Motor neuron (in vitro differentiated cells): ENCODE results near the gene COL4A6. TPM values are rescaled to one million over a fixed set of nuclear protein-coding genes. Genes with fewer than 3 reads are reported as not detected.
A peak's percentile ranks its signal among the peaks of the same experiment; 100 is the strongest.

Experiments used
- ATAC-seq, 8 experiments: fragments of 200-7000 bp; cut with Tn5 transposase; replicated peaks in 6 of 8; 2 replicates each; pipeline ENCODE4 v1.8.0; 2021; ENCODE audit warnings: mild to moderate bottlenecking in 8 of 8, moderate library complexity in 8 of 8
- H3K27ac ChIP-seq, 2 donors: fragments of 250-450 bp; sonication (Bioruptor Pico); 2 replicates each; pipeline ENCODE4 v1.9.0; 2021; ENCODE audit warnings: antibody characterized with exemption in 2 of 2, mild to moderate bottlenecking in 2 of 2, moderate library complexity in 1 of 2
- H3K4me1 ChIP-seq, 2 donors: fragments of 250-450 bp; sonication (Bioruptor Pico); replicated peaks in 1 of 2; 2 replicates each; pipeline ENCODE4 v1.6.1; 2021; ENCODE audit warnings: antibody characterized with exemption in 2 of 2, mild to moderate bottlenecking in 2 of 2, moderate library complexity in 1 of 2
- H3K4me3 ChIP-seq, 5 donors: fragments of 250-450 bp; sonication (Bioruptor Pico); 2 replicates each; pipeline ENCODE4 v1.9.0; 2021; ENCODE audit warnings: antibody characterized with exemption in 5 of 5, mild to moderate bottlenecking in 5 of 5, moderate library complexity in 4 of 5
- WGBS, 10 experiments: fragments of 450-650 bp; shearing (Covaris generic); methylation state at CpG; one replicate each; pipeline ENCODE4 v1.0.0; 2022; 5-methylcytosine and 5-hydroxymethylcytosine counted together
- in situ Hi-C, 9 experiments: fragments of 400-800 bp; cut with MboI; loops; one replicate each; pipeline ENCODE4 v1.15.0; 2021; ENCODE audit warnings: low sequenced_read_pairs in 9 of 9, low pct_unique_long_range_greater_than_20kb in 2 of 9; ENCODE audit not compliant: unreplicated experiment in 9 of 9
- total RNA-seq, 8 experiments: library from RNA; unstranded; fragments of 300-600 nt; gene quantifications; 2 replicates each; pipeline versions ENCODE4 v1.2.3 to v1.2.4, GENCODE V29; 2022

Gene COL4A6
- total RNA-seq, 8 experiments from 2014 or later = 0.76 to 16.2 (median 1.4) TPM

DNA sequence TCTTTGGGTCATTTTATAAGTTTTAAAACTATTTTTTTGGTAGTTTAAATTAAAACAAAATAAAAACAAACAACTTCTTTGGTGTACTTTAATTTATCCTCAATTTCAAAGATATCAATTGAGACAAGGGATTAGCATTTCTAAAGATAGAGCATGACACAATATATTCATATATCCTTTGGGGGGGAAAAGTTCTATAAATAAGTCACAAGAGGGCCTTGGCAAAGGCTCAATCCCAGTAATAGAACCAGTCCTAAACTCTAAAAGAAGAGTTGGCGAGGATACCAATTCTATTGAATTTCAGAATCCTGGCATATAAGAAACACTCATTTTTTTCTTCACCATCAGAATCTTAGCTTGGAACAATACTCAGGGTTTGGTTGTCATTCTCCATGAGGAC, 89.7 kb downstream of the COL4A6 start:
- ATAC-seq = no peak
- 60 to 86% methylated on average over 1 of the region's 1 CpG; no CpG with 5 or more reads in 8 of the 10 experiments for WGBS, 10 experiments
- H3K4me3 ChIP-seq = no peak overlapping the region
- in situ Hi-C loops = no loop called here
- H3K27ac ChIP-seq = no peak overlapping the region
- peaks cover 2 to 5% of the 10 kb centered on the region in 2 donors for H3K4me1 ChIP-seq

DNA sequence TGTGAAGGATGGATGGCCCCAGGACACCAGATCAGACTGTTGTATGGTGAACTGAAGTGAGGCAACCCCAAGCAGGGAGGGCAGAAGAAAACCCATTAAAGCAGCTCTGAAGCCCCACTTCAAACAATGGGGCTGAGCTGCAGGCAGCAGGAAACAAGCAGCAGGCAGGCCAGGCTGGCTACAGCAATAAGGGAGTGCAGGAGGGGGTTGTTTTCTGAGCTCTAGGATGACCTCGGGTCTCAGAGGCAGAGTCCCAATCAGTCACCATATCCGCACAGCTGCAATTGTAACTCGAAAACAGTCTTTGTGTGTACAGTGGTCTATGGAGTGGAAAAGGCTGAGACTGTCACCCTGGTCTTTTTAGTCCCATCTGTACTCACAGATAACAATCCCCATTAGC, 90.4 kb downstream of the COL4A6 start:
- peak in 3 of 8 experiments; percentile 25 to 53 (median 38) for ATAC-seq
- 0 to 25% (median 0%) methylated on average over 1 to 3 of the region's 3 CpGs; no CpG with 5 or more reads in 7 of the 10 experiments for WGBS, 10 experiments
- in situ Hi-C loops = no loop called here
- no peak overlapping the region for H3K4me3 ChIP-seq
- no peak overlapping the region for H3K27ac ChIP-seq
- peaks cover 2 to 5% of the 10 kb centered on the region in 2 donors for H3K4me1 ChIP-seq

DNA sequence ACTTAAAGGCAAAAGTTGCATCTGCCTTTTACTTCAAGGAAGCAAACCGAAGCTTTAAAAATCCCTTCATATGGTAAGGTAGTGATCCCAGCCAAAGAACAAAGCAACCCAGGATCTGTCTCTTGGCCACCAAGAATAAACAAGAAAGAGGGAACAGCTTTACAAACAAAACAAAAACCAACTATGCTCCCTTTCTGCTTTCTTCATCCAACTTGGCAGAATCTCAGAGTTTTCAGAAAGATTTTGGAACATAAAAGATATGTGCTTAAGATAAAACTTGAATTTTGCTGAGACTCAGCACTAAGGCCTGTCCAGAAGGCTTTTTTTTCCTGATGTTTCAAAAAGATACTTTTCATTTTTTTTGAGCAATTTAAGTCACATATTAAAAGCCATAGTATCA, 94.0 kb downstream of the COL4A6 start:
- no peak overlapping the region for H3K27ac ChIP-seq
- 17 to 25% (median 17%) methylated on average over 1 of the region's 1 CpG; no CpG with 5 or more reads in 7 of the 10 experiments for WGBS, 10 experiments
- in situ Hi-C loops = no loop called here
- ATAC-seq = no peak
- H3K4me3 ChIP-seq = no peak overlapping the region
- H3K4me1 ChIP-seq = peaks cover 0 to 2% of the 10 kb centered on the region in 2 donors

DNA sequence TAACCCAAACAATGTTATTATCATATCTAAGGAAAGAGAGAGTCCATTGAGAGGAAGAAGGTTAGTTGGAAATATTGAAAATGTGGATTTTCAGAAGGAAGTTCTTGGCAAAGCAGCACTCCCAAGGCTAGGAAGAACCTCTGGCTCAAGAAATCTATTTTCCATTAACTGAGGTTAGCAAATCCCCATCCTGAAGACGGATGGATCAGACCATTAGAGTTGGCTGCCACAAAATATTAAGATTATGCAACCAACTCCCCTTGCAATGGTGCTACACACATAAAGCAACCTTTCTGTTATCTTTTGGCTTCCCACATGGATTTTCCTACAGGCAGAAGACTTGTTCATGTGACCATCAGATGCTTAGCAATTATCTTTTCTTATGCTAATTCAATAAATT, 96.3 kb downstream of the COL4A6 start:
- 0 to 57% (median 11%) methylated on average over 1 of the region's 1 CpG; no CpG with 5 or more reads in 7 of the 10 experiments for WGBS, 10 experiments
- ATAC-seq = no peak
- no peaks in the 10 kb centered on the region for H3K4me1 ChIP-seq
- in situ Hi-C loops = no loop called here
- H3K27ac ChIP-seq = no peak overlapping the region
- H3K4me3 ChIP-seq = no peak overlapping the region

DNA sequence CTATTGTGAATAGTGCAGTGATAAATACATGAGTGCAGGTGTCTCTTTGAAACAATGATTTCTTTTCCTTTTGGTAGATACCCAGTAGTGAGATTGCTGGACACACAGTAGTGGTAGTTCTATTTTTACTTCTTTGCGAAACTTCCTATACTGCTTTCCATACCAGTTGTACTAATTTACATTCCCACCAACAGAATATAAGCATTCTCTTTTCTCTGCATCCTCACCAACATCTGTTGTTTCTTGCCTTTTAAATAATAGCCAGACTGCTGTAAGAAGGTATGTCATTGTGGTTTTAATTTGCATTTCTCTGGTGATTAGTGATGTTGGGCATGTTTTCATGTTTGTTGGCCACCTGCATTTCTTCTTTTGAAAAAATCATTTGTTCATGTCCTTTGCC, 105.9 kb downstream of the COL4A6 start:
- Histone ChIP-seq H3K27ac (no peak overlapping the region), H3K4me1 (no peaks in the 10 kb centered on the region), H3K4me3 (no peak overlapping the region)
- WGBS, 10 experiments = 43 to 100% (median 56%) methylated on average over 1 of the region's 1 CpG; no CpG with 5 or more reads in 7 of the 10 experiments
- in situ Hi-C loops = no loop called here
- ATAC-seq = no peak

DNA sequence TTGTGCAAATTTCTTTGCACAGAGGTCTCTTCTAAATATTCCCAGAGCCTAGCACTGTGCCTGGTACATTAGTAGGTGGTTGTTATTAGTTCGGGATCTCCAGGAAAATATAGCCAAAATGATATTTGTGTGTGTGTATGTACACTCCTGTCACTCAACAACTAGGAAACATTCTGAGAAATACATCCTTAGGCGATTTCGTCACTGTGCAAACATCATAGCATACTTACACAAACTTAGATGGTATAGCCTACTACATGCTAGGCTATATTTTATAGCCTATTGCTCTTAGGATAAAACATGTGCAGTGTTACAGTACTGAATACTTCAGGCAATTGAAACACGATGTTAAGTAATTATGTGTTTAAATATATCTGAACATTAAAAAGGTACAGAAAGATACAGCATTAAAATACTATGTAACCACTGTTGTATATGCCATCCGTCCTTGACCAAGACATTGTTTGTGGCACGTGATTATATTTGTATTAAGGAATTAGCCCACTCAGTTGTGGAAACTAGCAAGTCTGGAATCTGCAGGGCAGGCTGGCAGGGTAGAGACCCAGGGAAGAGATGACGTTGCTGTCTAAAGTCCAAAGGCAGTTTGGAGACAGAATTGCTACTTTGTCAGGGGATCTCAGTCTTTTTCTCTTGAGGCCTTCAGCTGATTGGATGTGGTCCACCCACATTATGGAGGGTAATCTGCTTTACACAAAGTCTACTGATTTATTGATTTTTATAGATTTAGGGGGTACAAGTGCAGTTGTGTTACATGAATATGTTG, 106.9 kb downstream of the COL4A6 start:
- Histone ChIP-seq H3K27ac (no peak overlapping the region), H3K4me1 (no peaks in the 10 kb centered on the region), H3K4me3 (no peak overlapping the region)
- ATAC-seq = no peak
- WGBS, 10 experiments = 10 to 100% (median 59%) methylated on average over 1 to 5 of the region's 7 CpGs; no CpG with 5 or more reads in 5 of the 10 experiments
- in situ Hi-C loops = no loop called here

DNA sequence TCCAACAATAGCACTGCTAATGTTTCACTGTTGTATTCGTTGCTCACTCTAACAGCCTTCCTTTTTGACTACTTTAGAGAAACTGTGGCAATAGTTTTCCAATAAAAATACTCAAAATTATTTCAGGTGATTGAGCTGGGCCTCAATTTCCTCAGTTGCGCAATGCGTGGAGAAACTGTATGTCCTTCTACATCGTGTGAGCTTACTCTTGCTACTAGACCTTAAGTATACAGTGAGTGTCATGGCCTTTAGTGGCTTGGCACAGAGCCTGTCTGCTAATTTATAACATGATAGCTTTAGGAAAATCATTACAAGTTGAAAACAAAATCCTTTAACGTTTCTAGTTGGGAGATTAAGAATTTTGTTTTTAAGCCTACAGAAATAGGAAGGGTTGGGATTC, 114.5 kb downstream of the COL4A6 start:
- ATAC-seq = no peak
- in situ Hi-C loops = no loop called here
- H3K4me1 ChIP-seq = no peaks in the 10 kb centered on the region
- WGBS, 10 experiments = 0 to 100% (median 90%) methylated on average over 1 to 5 of the region's 5 CpGs; no CpG with 5 or more reads in 1 of the 10 experiments
- H3K27ac ChIP-seq = no peak overlapping the region
- no peak overlapping the region for H3K4me3 ChIP-seq

DNA sequence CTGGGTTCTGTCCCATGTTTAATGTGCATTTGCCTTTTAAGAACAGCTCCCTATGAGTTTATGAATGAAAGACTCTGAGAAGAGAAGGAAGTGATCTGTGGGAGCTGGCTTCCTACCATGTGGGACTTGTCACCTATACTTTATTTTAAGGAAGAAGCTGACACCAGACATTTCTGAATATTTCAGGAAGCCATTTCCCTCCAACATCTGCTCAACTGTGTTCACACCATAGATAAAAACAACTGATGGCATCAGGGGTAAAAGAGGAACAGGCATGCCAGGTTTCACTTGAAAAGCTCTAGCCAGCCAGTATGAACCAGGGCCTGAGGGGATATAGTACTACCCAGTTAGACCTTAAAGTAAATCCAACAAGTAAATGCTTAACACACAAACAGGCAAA, 116.0 kb downstream of the COL4A6 start:
- H3K4me1 ChIP-seq = no peaks in the 10 kb centered on the region
- no peak overlapping the region for H3K27ac ChIP-seq
- no peak overlapping the region for H3K4me3 ChIP-seq
- in situ Hi-C loops = no loop called here
- no peak for ATAC-seq

DNA sequence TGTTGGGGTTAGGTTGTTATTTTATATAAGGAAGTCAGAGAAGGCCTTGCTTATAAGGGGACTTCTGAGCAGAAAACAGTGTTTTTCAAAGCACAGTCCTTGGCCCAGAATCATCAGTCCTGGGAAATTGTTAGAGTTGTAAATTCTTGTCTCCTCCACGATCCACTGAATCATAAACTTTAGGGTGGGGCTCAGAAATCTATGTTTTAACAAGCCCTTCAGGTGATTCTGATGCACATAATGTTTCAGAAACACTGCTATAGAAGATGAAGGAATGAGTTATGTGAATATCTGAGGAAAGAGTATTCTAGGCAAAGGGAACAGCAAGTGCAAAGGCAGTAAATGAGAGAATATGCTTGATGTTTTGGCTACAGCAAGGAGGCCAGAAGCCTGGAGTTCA, 121.8 kb downstream of the COL4A6 start:
- Histone ChIP-seq H3K4me3 (no peak overlapping the region), H3K4me1 (no peaks in the 10 kb centered on the region), H3K27ac (no peak overlapping the region)
- in situ Hi-C loops = no loop called here
- WGBS, 10 experiments = 0 to 50% (median 0%) methylated on average over 1 of the region's 1 CpG; no CpG with 5 or more reads in 7 of the 10 experiments
- peak in 1 of 8 experiments; percentile 22 for ATAC-seq

DNA sequence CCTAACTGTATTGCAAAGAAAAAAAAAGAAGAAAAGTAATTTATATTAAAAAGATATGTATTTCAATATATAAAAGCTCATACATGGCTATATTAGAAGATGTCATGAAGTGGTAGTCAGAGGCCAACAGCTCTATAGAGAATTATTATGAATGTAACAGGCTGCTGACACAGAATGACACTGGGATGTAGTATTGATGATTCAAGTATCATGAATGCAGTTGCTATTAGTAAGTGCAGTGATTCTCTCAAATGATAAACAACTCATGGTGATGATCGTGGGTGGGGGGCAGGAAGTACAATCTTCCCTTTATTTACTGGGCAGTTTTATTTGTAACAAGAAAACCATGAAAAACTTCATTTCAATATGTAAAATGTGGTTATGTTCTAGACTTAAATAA, 124.6 kb downstream of the COL4A6 start:
- peak in 2 of 8 experiments; percentile 32 to 56 for ATAC-seq
- in situ Hi-C loops = no loop called here
- Histone ChIP-seq H3K4me3 (no peak overlapping the region), H3K27ac (no peak overlapping the region), H3K4me1 (no peaks in the 10 kb centered on the region)
- 17 to 83% (median 50%) methylated on average over 1 of the region's 1 CpG; no CpG with 5 or more reads in 7 of the 10 experiments for WGBS, 10 experiments

DNA sequence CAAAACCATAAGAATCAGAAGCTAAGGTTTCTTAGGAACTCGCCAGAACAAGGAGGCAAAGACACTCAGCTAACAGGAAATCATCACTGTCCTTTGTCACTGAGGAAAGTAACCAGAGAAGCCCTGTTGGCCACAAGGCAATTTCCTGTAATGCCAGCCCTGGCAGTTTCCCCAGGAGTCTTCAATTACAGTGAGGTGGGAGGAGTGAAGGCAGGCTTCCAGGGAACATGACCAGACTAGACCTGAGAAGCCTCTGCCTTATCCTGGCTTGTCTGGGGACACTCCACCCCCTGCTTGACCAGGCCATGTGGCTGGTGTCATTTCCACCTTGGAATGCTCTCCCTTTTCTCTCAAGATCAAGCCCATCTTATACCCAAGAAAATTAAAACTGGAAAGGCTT, 125.3 kb downstream of the COL4A6 start:
- Histone ChIP-seq H3K4me3 (no peak overlapping the region), H3K4me1 (no peaks in the 10 kb centered on the region), H3K27ac (no peak overlapping the region)
- peak in 4 of 8 experiments; percentile 26 to 92 (median 75) for ATAC-seq
- WGBS, 10 experiments = 17 to 50% methylated on average over 1 of the region's 1 CpG; no CpG with 5 or more reads in 8 of the 10 experiments
- in situ Hi-C loops = no loop called here

DNA sequence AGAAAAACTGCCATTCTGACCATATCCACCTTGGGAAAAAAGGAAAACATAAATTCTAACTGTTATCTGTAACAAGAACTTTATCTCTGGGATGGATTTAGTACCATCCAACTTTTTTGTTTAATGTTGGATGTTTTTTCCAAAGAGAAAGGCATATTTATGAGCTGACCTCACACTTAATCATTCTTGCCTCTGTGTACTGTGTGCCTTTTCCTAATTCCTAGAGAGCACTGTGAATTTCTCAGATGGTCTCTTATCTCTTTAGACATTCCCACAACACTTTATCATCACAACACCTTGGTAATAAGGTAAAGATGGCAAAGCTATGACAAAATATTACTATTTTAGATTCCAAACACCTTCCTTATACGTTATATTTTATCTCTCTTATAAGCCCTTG, 126.2 kb downstream of the COL4A6 start:
- in situ Hi-C loops = no loop called here
- Histone ChIP-seq H3K4me3 (no peak overlapping the region), H3K4me1 (no peaks in the 10 kb centered on the region), H3K27ac (no peak overlapping the region)
- WGBS, 10 experiments = 38 to 100% (median 58%) methylated on average over 1 of the region's 1 CpG; no CpG with 5 or more reads in 6 of the 10 experiments
- no peak for ATAC-seq

DNA sequence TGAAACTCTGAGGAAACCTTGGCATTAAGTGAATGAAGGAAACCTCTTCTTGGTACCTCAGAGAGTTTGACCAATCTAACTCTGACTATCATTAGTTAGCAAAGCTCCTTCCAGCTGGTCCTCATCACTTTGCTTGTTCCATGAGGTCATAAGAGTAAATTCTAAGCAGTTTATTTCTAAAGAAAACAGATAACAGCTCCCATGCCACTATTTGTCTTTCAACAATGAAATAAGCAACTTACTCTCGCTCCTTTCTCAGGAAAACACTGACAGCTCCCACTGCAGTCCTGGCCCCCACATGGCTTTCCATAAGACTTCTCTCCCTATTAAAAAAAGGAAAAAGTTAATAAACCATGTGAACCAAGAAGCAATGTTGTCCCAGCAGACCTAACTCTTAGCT, 127.7 kb downstream of the COL4A6 start:
- ATAC-seq = no peak
- in situ Hi-C loops = no loop called here
- Histone ChIP-seq H3K27ac (no peak overlapping the region), H3K4me1 (no peaks in the 10 kb centered on the region), H3K4me3 (no peak overlapping the region)
- 100% methylated on average over 1 of the region's 1 CpG; no CpG with 5 or more reads in 7 of the 10 experiments for WGBS, 10 experiments

DNA sequence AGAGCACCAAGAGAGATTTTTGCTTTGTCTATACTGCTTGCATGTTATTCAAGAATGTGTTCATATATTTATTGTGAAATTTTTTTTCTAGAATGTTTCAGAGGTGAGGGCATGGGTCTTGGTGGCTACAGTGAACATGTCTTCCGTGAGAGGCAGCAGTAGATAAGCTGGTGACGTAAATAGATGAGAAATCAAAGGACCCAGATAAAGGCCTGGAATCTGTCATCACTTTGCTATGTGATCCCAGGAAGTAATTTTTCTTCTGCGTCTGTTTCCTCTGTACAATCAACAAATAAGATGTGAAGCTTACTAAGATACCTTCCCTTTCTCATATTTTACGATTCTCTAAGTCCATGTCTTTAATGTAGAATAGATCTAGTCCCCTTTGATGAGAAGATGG, 129.1 kb downstream of the COL4A6 start:
- H3K4me3 ChIP-seq = no peak overlapping the region
- in situ Hi-C loops = no loop called here
- ATAC-seq = no peak
- no peaks in the 10 kb centered on the region for H3K4me1 ChIP-seq
- no peak overlapping the region for H3K27ac ChIP-seq
- WGBS, 10 experiments = 40 to 90% (median 57%) methylated on average over 1 to 2 of the region's 4 CpGs; no CpG with 5 or more reads in 6 of the 10 experiments
